Memory B cell (primary cell): ENCODE data around the gene ACOXL.
"Not testable (repeated sequence)": the region's sequence is repeated elsewhere in the genome, so short reads cannot be mapped to it uniquely, and the experiment has no call there.

Source experiments
- ATAC-seq: fragments of 150-1000 bp; cut with Tn5 transposase; 2 replicates; pipeline ENCODE4 v1.10.0; 2021; ENCODE audit warnings: low read depth, mild to moderate bottlenecking, moderate library complexity
- DNase-seq, 2 donors: peaks; one replicate each; pipeline ENCODE4 v3.0.0; 2022; ENCODE audit warnings: low spot score in 2 of 2
- H3K27ac Mint-ChIP-seq: one replicate; pipeline ENCODE4 v1.8.0; 2022; ENCODE audit warnings: mild to moderate bottlenecking, moderate library complexity, mixed read lengths
- H3K27me3 Mint-ChIP-seq: one replicate; pipeline ENCODE4 v1.8.0; 2022; ENCODE audit warnings: mixed read lengths
- H3K36me3 Mint-ChIP-seq: one replicate; pipeline ENCODE4 v1.8.0; 2022; ENCODE audit warnings: mild to moderate bottlenecking, mixed read lengths
- H3K4me1 Mint-ChIP-seq: one replicate; pipeline ENCODE4 v1.8.0; 2022; ENCODE audit warnings: mixed read lengths
- H3K4me3 Mint-ChIP-seq: one replicate; pipeline ENCODE4 v1.8.0; 2022; ENCODE audit warnings: mild to moderate bottlenecking, moderate library complexity, mixed read lengths
- H3K9me3 Mint-ChIP-seq: one replicate; pipeline ENCODE4 v1.8.0; 2022; ENCODE audit warnings: mixed read lengths

The ACOXL gene

GRCh38 chr2:110940376-110940910 lies 208.1 kb downstream of the ACOXL start:
- Mint-ChIP-seq H3K27ac (no peak overlapping the region), H3K36me3 (no peaks in the 10 kb centered on the region), H3K4me3 (no peak overlapping the region), H3K4me1 (peaks cover 3% of the 10 kb centered on the region), H3K9me3 (peaks cover 2% of the 10 kb centered on the region), H3K27me3 (no peaks in the 10 kb centered on the region)
- DNase-seq (no peak), ATAC-seq (no peak)

GRCh38 chr2:110941226-110941625 lies 208.9 kb downstream of the ACOXL start:
- Mint-ChIP-seq H3K4me3 (no peak overlapping the region), H3K27me3 (no peaks in the 10 kb centered on the region), H3K9me3 (peaks cover 2% of the 10 kb centered on the region), H3K36me3 (no peaks in the 10 kb centered on the region), H3K27ac (no peak overlapping the region), H3K4me1 (peaks cover 3% of the 10 kb centered on the region)
- no peak for ATAC-seq
- DNase-seq, result no peak

- ATAC-seq, result no peak
- H3K27me3 Mint-ChIP-seq, result no peaks in the 10 kb centered on the region
Measured at GRCh38 chr2:110943070-110943634, 210.8 kb downstream of the ACOXL start.

GRCh38 chr2:110946902-110947301 lies 214.5 kb downstream of the ACOXL start:
- H3K27me3 Mint-ChIP-seq, result no peaks in the 10 kb centered on the region
- ATAC-seq, result peak; percentile 67
- DNase-seq, result no peak
- H3K4me3 Mint-ChIP-seq, result no peak overlapping the region
- H3K9me3 Mint-ChIP-seq, result peaks cover 2% of the 10 kb centered on the region
- peaks cover 12% of the 10 kb centered on the region for H3K4me1 Mint-ChIP-seq
- H3K27ac Mint-ChIP-seq, result no peak overlapping the region
- no peaks in the 10 kb centered on the region for H3K36me3 Mint-ChIP-seq

More at GRCh38 chr2:110943070-110943634, 210.8 kb downstream of the ACOXL start:
- Mint-ChIP-seq H3K27ac (no peak overlapping the region), H3K9me3 (peaks cover 2% of the 10 kb centered on the region), H3K36me3 (no peaks in the 10 kb centered on the region), H3K4me3 (no peak overlapping the region), H3K4me1 (peaks cover 12% of the 10 kb centered on the region)
- no peak for DNase-seq

- no peak overlapping the region for H3K27ac Mint-ChIP-seq
- no peaks in the 10 kb centered on the region for H3K36me3 Mint-ChIP-seq
- ATAC-seq, result no peak
- no peaks in the 10 kb centered on the region for H3K27me3 Mint-ChIP-seq
- H3K4me3 Mint-ChIP-seq, result no peak overlapping the region
- no peaks in the 10 kb centered on the region for H3K9me3 Mint-ChIP-seq
- DNase-seq, result no peak
- peaks cover 9% of the 10 kb centered on the region for H3K4me1 Mint-ChIP-seq
Measured at GRCh38 chr2:110948027-110948674, 215.8 kb downstream of the ACOXL start.

GRCh38 chr2:110950281-110950680 lies 217.9 kb downstream of the ACOXL start:
- no peak overlapping the region for H3K4me3 Mint-ChIP-seq
- ATAC-seq, result no peak
- no peaks in the 10 kb centered on the region for H3K36me3 Mint-ChIP-seq
- H3K9me3 Mint-ChIP-seq, result no peaks in the 10 kb centered on the region
- H3K27ac Mint-ChIP-seq, result peak overlapping the region; percentile 26
- peaks cover 9% of the 10 kb centered on the region for H3K4me1 Mint-ChIP-seq
- DNase-seq, result no peak
- H3K27me3 Mint-ChIP-seq, result peaks cover 3% of the 10 kb centered on the region

- Mint-ChIP-seq H3K4me3 (no peak overlapping the region), H3K4me1 (no peaks in the 10 kb centered on the region), H3K27me3 (peaks cover 3% of the 10 kb centered on the region), H3K9me3 (no peaks in the 10 kb centered on the region), H3K27ac (no peak overlapping the region), H3K36me3 (no peaks in the 10 kb centered on the region)
- ATAC-seq (no peak), DNase-seq (no peak)
Measured at GRCh38 chr2:110955045-110955444, 222.7 kb downstream of the ACOXL start.

GRCh38 chr2:110955556-110955955 lies 223.2 kb downstream of the ACOXL start:
- Mint-ChIP-seq H3K27me3 (peaks cover 5% of the 10 kb centered on the region), H3K36me3 (no peaks in the 10 kb centered on the region), H3K27ac (no peak overlapping the region), H3K9me3 (no peaks in the 10 kb centered on the region), H3K4me3 (no peak overlapping the region), H3K4me1 (no peaks in the 10 kb centered on the region)
- no peak for ATAC-seq
- no peak for DNase-seq

GRCh38 chr2:110957293-110957692 lies 224.9 kb downstream of the ACOXL start:
- H3K27me3 Mint-ChIP-seq, result peaks cover 5% of the 10 kb centered on the region
- H3K4me3 Mint-ChIP-seq, result no peak overlapping the region
- no peaks in the 10 kb centered on the region for H3K9me3 Mint-ChIP-seq
- no peak overlapping the region for H3K27ac Mint-ChIP-seq
- H3K36me3 Mint-ChIP-seq, result no peaks in the 10 kb centered on the region
- DNase-seq (no peak), ATAC-seq (no peak)
- H3K4me1 Mint-ChIP-seq, result no peaks in the 10 kb centered on the region

- Mint-ChIP-seq H3K27me3 (peaks cover 6% of the 10 kb centered on the region), H3K36me3 (no peaks in the 10 kb centered on the region), H3K27ac (no peak overlapping the region), H3K9me3 (no peaks in the 10 kb centered on the region), H3K4me3 (no peak overlapping the region), H3K4me1 (no peaks in the 10 kb centered on the region)
- ATAC-seq, result no peak
- DNase-seq, result no peak
Measured at GRCh38 chr2:110958346-110959119, 226.2 kb downstream of the ACOXL start.

GRCh38 chr2:110959198-110959597 lies 226.8 kb downstream of the ACOXL start:
- DNase-seq (no peak), ATAC-seq (no peak)
- no peaks in the 10 kb centered on the region for H3K4me1 Mint-ChIP-seq
- H3K36me3 Mint-ChIP-seq, result no peaks in the 10 kb centered on the region
- no peak overlapping the region for H3K4me3 Mint-ChIP-seq
- peaks cover 5% of the 10 kb centered on the region for H3K27me3 Mint-ChIP-seq
- H3K9me3 Mint-ChIP-seq, result no peaks in the 10 kb centered on the region
- H3K27ac Mint-ChIP-seq, result no peak overlapping the region

- ATAC-seq (no peak), DNase-seq (no peak)
- H3K27ac Mint-ChIP-seq, result no peak overlapping the region
- no peaks in the 10 kb centered on the region for H3K9me3 Mint-ChIP-seq
- no peaks in the 10 kb centered on the region for H3K4me1 Mint-ChIP-seq
- no peak overlapping the region for H3K4me3 Mint-ChIP-seq
- H3K27me3 Mint-ChIP-seq, result peaks cover 7% of the 10 kb centered on the region
- H3K36me3 Mint-ChIP-seq, result no peaks in the 10 kb centered on the region
Measured at GRCh38 chr2:110960281-110960680, 227.9 kb downstream of the ACOXL start.

- Mint-ChIP-seq H3K4me1 (no peaks in the 10 kb centered on the region), H3K9me3 (no peaks in the 10 kb centered on the region), H3K36me3 (no peaks in the 10 kb centered on the region), H3K27me3 (peaks cover 7% of the 10 kb centered on the region), H3K4me3 (no peak overlapping the region), H3K27ac (no peak overlapping the region)
- ATAC-seq (no peak), DNase-seq (no peak)
Measured at GRCh38 chr2:110960954-110961353, 228.6 kb downstream of the ACOXL start.

GRCh38 chr2:110961643-110962042 lies 229.3 kb downstream of the ACOXL start:
- not testable (repeated sequence) for H3K27ac Mint-ChIP-seq, DNase-seq, H3K36me3 Mint-ChIP-seq, ATAC-seq, H3K4me3 Mint-ChIP-seq, H3K27me3 Mint-ChIP-seq, H3K4me1 Mint-ChIP-seq, H3K9me3 Mint-ChIP-seq
